ENCODE data around the gene RAB10.

GRCh38 chr2:26179446-26179913 is 145.6 kb downstream of the RAB10 start:
- TF ChIP-seq EZH2phosphoT487 (IDR thresholded peaks at IDR 0.05; ENCODE audit: low read depth, severe bottlenecking, unreplicated experiment) (no peak), CTCF (IDR thresholded peaks at IDR 0.05; ENCODE audit: poor library complexity) (no peak), EZH2 (IDR thresholded peaks at IDR 0.05; ENCODE audit: borderline replicate concordance) (no peak)

Measured in hepatocyte (in vitro differentiated cells).